Mucosa of descending colon (tissue), 3 donors: ENCODE results near the gene BCAS4. TPM values are rescaled to one million over a fixed set of nuclear protein-coding genes. Genes with fewer than 3 reads are reported as not detected.

Experiments used
- ATAC-seq: fragments of 200-7000 bp; cut with Tn5 transposase; one replicate; pipeline ENCODE4 v1.9.1; 2020; ENCODE audit warnings: mild to moderate bottlenecking, moderate library complexity
- DNase-seq, 3 donors: peaks; one replicate each; pipeline ENCODE4 v3.0.0-alpha.2; 2020
- H3K36me3 ChIP-seq: fragments of 200-600 bp; one replicate; pipeline ENCODE4 v1.8.0; 2021; ENCODE audit warnings: low read depth, mild to moderate bottlenecking
- H3K4me1 ChIP-seq: fragments of 200-600 bp; one replicate; pipeline ENCODE4 v1.8.0; 2021; ENCODE audit warnings: low read depth, mild to moderate bottlenecking
- H3K4me3 ChIP-seq: fragments of 200-600 bp; one replicate; pipeline ENCODE4 v1.8.0; 2021; ENCODE audit warnings: mild to moderate bottlenecking
- H3K9me3 ChIP-seq: fragments of 200-600 bp; one replicate; pipeline ENCODE4 v1.8.0; 2021; ENCODE audit warnings: mild to moderate bottlenecking
- CTCF ChIP-seq: fragments of 200-600 bp; IDR thresholded peaks from one replicate; pipeline ENCODE4 v1.8.0; 2022; ENCODE audit warnings: antibody characterized with exemption, mild to moderate bottlenecking
- intact Hi-C, 2 donors: fragments of 100-400 bp; cut with DNase I in 1 of 2; cut with micrococcal nuclease in 1 of 2; formaldehyde crosslinking; loops; one replicate each; pipeline versions ENCODE4 v1.11.0 to v1.11.1; 2022; cut with DNase I, micrococcal nuclease
- total RNA-seq, 3 donors: library from RNA; stranded (reverse); fragmentation: NEBNext Ultra II Directional in 2 of 3; extraction: Animal tissue kit (Norgen Biotek cat#: 25700) in 2 of 3; gene quantifications; one replicate each; pipeline versions ENCODE4 v1.2.1 to v1.2.4, GENCODE V29; 2021 to 2023
- donor health status: DM: no; HTN: no; CAD: no; lungs with moderate emphysema.
- donor health status: DM: no; HTN: no; CAD: no.
- donor health status: DM: no; HTN: yes; CAD: no.

BCAS4 gene
- total RNA-seq, 3 donors from 2014 or later: 1.9 to 5.6 (median 2.9) TPM

GRCh38 chr20:50893620-50894019 is 98.8 kb downstream of the BCAS4 start:
- TF ChIP-seq CTCF: no peak
- H3K36me3 ChIP-seq: no peaks in the 10 kb centered on the region
- no peak overlapping the region for H3K4me3 ChIP-seq
- DNase-seq: no peak
- H3K9me3 ChIP-seq: no peaks in the 10 kb centered on the region
- intact Hi-C loops: no loop called here
- ATAC-seq: no peak
- no peaks in the 10 kb centered on the region for H3K4me1 ChIP-seq

- intact Hi-C loops: no loop called here
- ATAC-seq (peak; percentile 93), DNase-seq (no peak)
- H3K4me3 ChIP-seq: no peak overlapping the region
- H3K36me3 ChIP-seq: no peaks in the 10 kb centered on the region
- H3K9me3 ChIP-seq: no peaks in the 10 kb centered on the region
- no peak for TF ChIP-seq CTCF
- H3K4me1 ChIP-seq: no peaks in the 10 kb centered on the region
Measured at GRCh38 chr20:50895111-50895830, 100.4 kb downstream of the BCAS4 start.

DNA sequence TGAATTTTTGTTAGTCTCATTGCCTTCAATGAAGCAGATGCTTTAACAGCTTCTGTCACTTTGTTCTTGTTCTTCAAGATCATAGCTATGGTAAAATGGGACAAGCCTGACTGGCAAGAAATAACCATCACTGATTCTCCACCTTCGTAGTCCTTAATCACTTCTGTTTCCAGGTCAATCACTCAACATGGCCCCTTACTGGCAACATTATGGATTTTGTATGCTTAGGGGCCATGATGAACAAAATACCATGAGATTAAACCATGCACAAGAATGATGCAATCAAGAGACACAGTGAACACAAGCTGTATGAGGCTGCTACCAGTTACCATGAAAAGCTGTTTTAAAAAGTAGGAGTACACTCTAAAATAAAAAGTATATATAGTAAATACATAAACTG is 103.6 kb downstream of the BCAS4 start:
- H3K9me3 ChIP-seq: no peaks in the 10 kb centered on the region
- DNase-seq: no peak
- ATAC-seq: no peak
- TF ChIP-seq CTCF: no peak
- intact Hi-C loops: no loop called here
- H3K4me3 ChIP-seq: no peak overlapping the region
- no peaks in the 10 kb centered on the region for H3K36me3 ChIP-seq
- no peaks in the 10 kb centered on the region for H3K4me1 ChIP-seq

DNA sequence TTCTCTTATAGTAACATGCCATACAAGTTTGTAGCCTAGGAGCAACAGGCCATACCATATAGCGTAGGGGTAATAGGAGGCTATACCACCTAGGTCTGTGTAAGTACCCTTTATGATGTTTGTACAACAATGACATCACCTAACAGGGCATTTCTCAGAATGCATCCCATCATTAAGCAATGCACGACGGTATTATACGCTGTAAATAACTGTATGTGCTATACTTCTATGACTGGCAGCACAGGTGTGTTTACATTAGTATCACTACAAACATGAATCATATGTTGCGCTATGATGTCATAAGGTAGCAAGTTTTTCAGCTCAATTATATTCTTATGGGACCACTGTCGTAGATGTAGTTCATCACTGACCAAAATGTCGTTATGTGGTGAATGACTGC is 105.4 kb downstream of the BCAS4 start:
- no peaks in the 10 kb centered on the region for H3K4me1 ChIP-seq
- no peak for TF ChIP-seq CTCF
- no peaks in the 10 kb centered on the region for H3K36me3 ChIP-seq
- H3K4me3 ChIP-seq: no peak overlapping the region
- peak; percentile 33 for ATAC-seq
- DNase-seq: no peak
- intact Hi-C loops: no loop called here
- no peaks in the 10 kb centered on the region for H3K9me3 ChIP-seq

DNA sequence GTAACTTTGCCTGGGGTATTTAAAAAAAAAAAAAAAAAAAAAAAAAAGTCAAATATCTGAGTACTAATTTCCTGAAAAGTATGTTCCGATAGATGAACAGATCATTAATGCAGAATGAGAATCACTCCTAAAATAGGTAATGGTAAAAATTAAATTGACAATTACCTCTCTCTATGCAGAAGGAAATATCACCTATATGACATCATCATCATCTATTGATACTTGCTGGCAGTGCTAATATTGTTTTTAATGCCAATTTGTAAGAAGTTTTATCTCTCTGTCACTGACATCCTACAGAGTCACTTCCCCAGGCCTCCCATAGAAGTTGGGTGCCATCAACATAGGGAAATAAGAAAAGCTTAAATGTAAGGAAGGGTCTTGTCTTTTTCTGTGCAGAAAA is 106.4 kb downstream of the BCAS4 start:
- no peaks in the 10 kb centered on the region for H3K9me3 ChIP-seq
- H3K4me3 ChIP-seq: no peak overlapping the region
- ATAC-seq (no peak), DNase-seq (no peak)
- H3K36me3 ChIP-seq: no peaks in the 10 kb centered on the region
- intact Hi-C loops: no loop called here
- H3K4me1 ChIP-seq: no peaks in the 10 kb centered on the region
- TF ChIP-seq CTCF: no peak
